K562 (cell line): Measurements from ENCODE around the gene SLC9A1. TPM values are rescaled to one million over a fixed set of nuclear protein-coding genes. Genes with fewer than 3 reads are reported as not detected.

Source experiments
- ATF1 ChIP-seq, 2 experiments: fragments of 450-650 bp in 1 of 2; IDR thresholded peaks; 2 replicates each; pipeline ENCODE4 v1.6.1; 2016; ENCODE audit warnings: missing compliant biosample characterization in 1 of 2, missing genetic modification characterization in 1 of 2
- ATF7 ChIP-seq: fragments of 450-650 bp; IDR thresholded peaks from 2 replicates; pipeline ENCODE4 v1.7.1; 2014; ENCODE audit warnings: mild to moderate bottlenecking, moderate library complexity
- ELK3 ChIP-seq: fragments of 450-650 bp; formaldehyde crosslinking; IDR thresholded peaks from 2 replicates; pipeline ENCODE4 v1.4.0; 2020; ENCODE audit warnings: mild to moderate bottlenecking
- HOMEZ ChIP-seq: fragments of 250-450 bp; sonication (Bioruptor Pico); IDR thresholded peaks from 2 replicates; pipeline ENCODE4 v1.4.0; 2020; ENCODE audit warnings: mild to moderate bottlenecking, moderate library complexity
- KLF13 ChIP-seq: fragments of 450-650 bp; IDR thresholded peaks from 2 replicates; pipeline ENCODE4 v1.6.1; 2016; ENCODE audit warnings: missing genetic modification characterization, low read depth, mild to moderate bottlenecking, missing compliant biosample characterization, moderate library complexity, borderline replicate concordance
- KLF6 ChIP-seq: fragments of 250-450 bp; sonication (Bioruptor Pico); IDR thresholded peaks from 2 replicates; pipeline ENCODE4 v1.4.0; 2020; ENCODE audit warnings: mild to moderate bottlenecking, moderate library complexity, borderline replicate concordance
- L3MBTL2 ChIP-seq: fragments of 450-650 bp; IDR thresholded peaks from 2 replicates; pipeline ENCODE4 v1.6.1; 2016; ENCODE audit warnings: mild to moderate bottlenecking, moderate library complexity
- MAX ChIP-seq: sonication (generic); formaldehyde crosslinking; IDR thresholded peaks from 2 replicates; pipeline ENCODE4 v1.9.0; 2022; ENCODE audit warnings: mild to moderate bottlenecking, missing genetic modification reagents
- MTA1 ChIP-seq: fragments of 450-650 bp; IDR thresholded peaks from 2 replicates; pipeline ENCODE4 v1.6.1; 2017; ENCODE audit warnings: borderline replicate concordance
- NR4A1 ChIP-seq, 2 experiments: fragments of 250-450 bp in 1 of 2; fragments of 450-650 bp in 1 of 2; sonication (Bioruptor Pico) in 1 of 2; IDR thresholded peaks; 2 replicates each; pipeline versions ENCODE4 v1.4.0 to v1.6.1; 2016 to 2020; ENCODE audit warnings: mild to moderate bottlenecking in 2 of 2, missing compliant biosample characterization in 1 of 2, missing genetic modification characterization in 1 of 2, moderate library complexity in 1 of 2
- PCBP2 ChIP-seq: fragments of 200-400 bp; formaldehyde crosslinking; IDR thresholded peaks from 2 replicates; pipeline ENCODE4 v1.6.1; 2018; ENCODE audit warnings: low read length, low read depth, mild to moderate bottlenecking, moderate library complexity; ENCODE audit not compliant: poor library complexity, severe bottlenecking
- PRDM10 ChIP-seq: fragments of 450-650 bp; IDR thresholded peaks from 2 replicates; pipeline ENCODE4 v1.6.1; 2018; ENCODE audit not compliant: partially characterized antibody
- RAD21 ChIP-seq, 2 experiments: fragments of 250-450 bp in 1 of 2; fragments of 450-650 bp in 1 of 2; sonication (Bioruptor Pico) in 1 of 2; formaldehyde crosslinking in 1 of 2; IDR thresholded peaks in 1 of 2; conservative IDR thresholded peaks in 1 of 2; 2 replicates each; pipeline versions ENCODE4 v1.4.0 to v1.8.0; 2020 to 2022; ENCODE audit warnings: mild to moderate bottlenecking in 2 of 2, moderate library complexity in 1 of 2
- SRF ChIP-seq, 2 experiments: fragments of 250-450, 450-650 bp in 1 of 2; sonication (Bioruptor Pico) in 1 of 2; sonication (generic) in 1 of 2; formaldehyde crosslinking; IDR thresholded peaks; 2 replicates each; pipeline versions ENCODE4 v1.5.0 to v1.5.1; 2020 to 2022; ENCODE audit warnings: mild to moderate bottlenecking in 1 of 2, missing genetic modification reagents in 1 of 2
- TFAP4 ChIP-seq: sonication (generic); formaldehyde crosslinking; IDR thresholded peaks from 2 replicates; pipeline ENCODE4 v1.8.0; 2022; ENCODE audit warnings: missing genetic modification reagents, mild to moderate bottlenecking, moderate library complexity, borderline replicate concordance
- YBX1 ChIP-seq: fragments of 450-650 bp; IDR thresholded peaks from 2 replicates; pipeline ENCODE4 v1.7.1; 2016; ENCODE audit warnings: mild to moderate bottlenecking
- ZBTB34 ChIP-seq: fragments of 250-450 bp; sonication (Bioruptor Pico); IDR thresholded peaks from 2 replicates; pipeline ENCODE4 v1.8.0; 2021; ENCODE audit warnings: mild to moderate bottlenecking, moderate library complexity
- ZNF212 ChIP-seq: fragments of 450-650 bp; formaldehyde crosslinking; IDR thresholded peaks from 2 replicates; pipeline ENCODE4 v1.4.0; 2020; ENCODE audit warnings: mild to moderate bottlenecking
- polyA plus RNA-seq, 8 experiments: library from polyadenylated mRNA; depleted of rRNA in 4 of 8; stranded (reverse) in 5 of 8; unstranded in 3 of 8; fragments of >200 nt; fragmentation: Nextera tagmentation in 2 of 8; fragmentation: Illumina TruSeq in 1 of 8; extraction: Ambion mirVana in 2 of 8; extraction: Trizol in 1 of 8; gene quantifications; 2 replicates each; pipeline versions ENCODE4 v1.2.1 to v1.2.3, GENCODE V29; 2011 to 2014; ENCODE audit warnings: inconsistent platforms in 1 of 8, missing spikeins in 1 of 8
- total RNA-seq, 7 experiments: library from RNA; depleted of rRNA in 6 of 7; stranded (reverse); fragments of >200 nt in 6 of 7; fragmentation: Illumina TruSeq in 2 of 7; extraction: Trizol in 2 of 7; gene quantifications; 2 replicates each; pipeline versions ENCODE4 v1.2.1 to v1.2.3, GENCODE V29; 2011 to 2021; ENCODE audit warnings: low replicate concordance in 1 of 7

Gene SLC9A1
- total and polyA plus RNA-seq, 9 of the 15 experiments (the other 6 are each of a cell fraction or from before 2014, with no cell fraction given): 0.59 to 14.4 (median 2.0) TPM

- peak; percentile 85; the same call in 1 of the 2 replicates for TF ChIP-seq KLF6 (CRISPR knock-in tag)
- no peak for TF ChIP-seq YBX1
- peak; percentile 32; the same call in 1 of the 2 replicates for TF ChIP-seq MAX (CRISPR knock-in tag)
- TF ChIP-seq ZNF212 (CRISPR knock-in tag): no peak
- TF ChIP-seq L3MBTL2: 0 out of 2 replicates have a peak, but pooled peaks have one; percentile 25
- TF ChIP-seq SRF (CRISPR knock-in tag; IDR thresholded peaks at IDR 0.05): no peak
- TF ChIP-seq ATF7: peak; percentile 52; the same call in 1 of the 2 replicates
- TF ChIP-seq ELK3 (CRISPR knock-in tag): no peak
- no peak for TF ChIP-seq HOMEZ (CRISPR knock-in tag)
- TF ChIP-seq KLF13: peak; percentile 60; the same call in 1 of the 2 replicates
- TF ChIP-seq NR4A1 (CRISPR knock-in tag; IDR thresholded peaks at IDR 0.05): no peak
- 0 out of 2 replicates have a peak, but pooled peaks have one; percentile 22 for TF ChIP-seq NR4A1 (tag; IDR thresholded peaks at IDR 0.05)
- TF ChIP-seq PRDM10: no peak
- no peak for TF ChIP-seq ZBTB34 (CRISPR knock-in tag)
- TF ChIP-seq MTA1: no peak
- no peak for TF ChIP-seq PCBP2
- no peak for TF ChIP-seq ATF1 (CRISPR knock-in tag; IDR thresholded peaks at IDR 0.05)
- TF ChIP-seq ATF1 (tag; IDR thresholded peaks at IDR 0.05): 0 out of 2 replicates have a peak, but pooled peaks have one; percentile 17
- peak; percentile 100 for TF ChIP-seq RAD21 (CRISPR knock-in tag; conservative IDR thresholded peaks at IDR 0.05 in 1 of 2, IDR thresholded peaks at IDR 0.05 in 1 of 2)
- peak; percentile 43; the same call in 1 of the 2 replicates for TF ChIP-seq TFAP4 (CRISPR knock-in tag)
Observed at GRCh38 chr1:27097484-27097917, 57.4 kb downstream of the SLC9A1 start (continued).
